Epithelial cell of proximal tubule (primary cell): ENCODE results near the gene CPLANE2. TPM values are rescaled to one million over a fixed set of nuclear protein-coding genes. Genes with fewer than 3 reads are reported as not detected.

Experiments
- DNase-seq: peaks from one replicate; pipeline ENCODE4 v3.0.0-alpha.2; 2011; ENCODE audit warnings: low read depth
- H3K4me3 ChIP-seq: 2 replicates; pipeline ENCODE4 v1.5.1; 2011; ENCODE audit warnings: low read depth, mild to moderate bottlenecking, low read length
- CTCF ChIP-seq: conservative IDR thresholded peaks from 2 replicates; pipeline ENCODE4 v1.5.1; 2012; ENCODE audit warnings: low read depth, mild to moderate bottlenecking, low read length
- total RNA-seq: library from RNA; depleted of rRNA; stranded (reverse); fragments of >200 nt; gene quantifications from 2 replicates; pipeline ENCODE4 v1.2.3, GENCODE V29; 2015

The CPLANE2 gene
- total RNA-seq, 1 donor from 2014 or later = 2.5 TPM

GRCh38 chr1:16204216-16204615, 32.8 kb downstream of the CPLANE2 start:
- no peak for DNase-seq
- H3K4me3 ChIP-seq = no peak overlapping the region
- TF ChIP-seq CTCF = no peak

- no peak overlapping the region for H3K4me3 ChIP-seq
- no peak for TF ChIP-seq CTCF
- no peak for DNase-seq
Measured at GRCh38 chr1:16203550-16203949, 33.4 kb downstream of the CPLANE2 start.

GRCh38 chr1:16202281-16203210, 34.4 kb downstream of the CPLANE2 start:
- DNase-seq = no peak
- no peak overlapping the region for H3K4me3 ChIP-seq
- no peak for TF ChIP-seq CTCF

GRCh38 chr1:16199700-16200099, 37.3 kb downstream of the CPLANE2 start:
- H3K4me3 ChIP-seq = no peak overlapping the region
- no peak for DNase-seq

GRCh38 chr1:16199157-16199501, 37.9 kb downstream of the CPLANE2 start:
- H3K4me3 ChIP-seq = no peak overlapping the region
- DNase-seq = no peak
- TF ChIP-seq CTCF = no peak

More at GRCh38 chr1:16199700-16200099, 37.3 kb downstream of the CPLANE2 start:
- no peak for TF ChIP-seq CTCF

- H3K4me3 ChIP-seq = no peak overlapping the region
- no peak for TF ChIP-seq CTCF
- DNase-seq = no peak
Measured at GRCh38 chr1:16198444-16199156, 38.4 kb downstream of the CPLANE2 start.
